GM12801 (cell line): ENCODE results near the gene IQGAP3.

ENCODE experiments used
- TF ChIP-seq, protein P1 (sequence below): IDR thresholded peaks from one replicate; pipeline ENCODE4 v1.5.1; 2011; ENCODE audit warnings: control low read depth; ENCODE audit not compliant: insufficient read length; ENCODE audit errors: extremely low read depth

Gene IQGAP3

DNA sequence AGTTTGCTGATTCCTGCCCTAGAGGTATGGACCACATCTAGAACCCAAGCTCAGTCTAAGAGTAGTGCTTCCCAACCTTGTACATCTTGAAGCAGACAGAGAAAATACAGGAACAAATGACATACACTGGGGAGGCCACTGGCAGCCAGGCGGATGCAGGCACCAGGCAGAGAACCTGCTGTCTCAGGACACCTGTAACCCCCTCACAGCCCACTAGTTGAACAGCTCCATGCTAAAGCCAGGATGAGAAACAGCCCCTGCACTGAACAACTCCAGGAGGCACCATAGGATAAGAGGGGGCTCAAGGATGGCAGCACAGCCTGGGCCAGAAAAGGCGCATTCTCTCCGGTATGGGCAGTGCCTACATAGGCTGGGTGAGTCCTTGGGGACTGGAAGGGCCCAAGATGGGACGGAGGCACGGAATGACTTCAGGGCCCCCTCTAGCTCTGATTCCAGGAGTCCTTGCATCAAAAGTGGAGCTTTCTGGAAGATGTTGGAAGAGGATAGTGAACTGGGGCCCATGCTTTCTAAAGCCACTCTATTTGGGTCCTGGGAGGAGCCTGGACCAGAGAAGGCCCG lies 87.8 kb downstream of the IQGAP3 start:
- TF ChIP-seq, protein P1, sequence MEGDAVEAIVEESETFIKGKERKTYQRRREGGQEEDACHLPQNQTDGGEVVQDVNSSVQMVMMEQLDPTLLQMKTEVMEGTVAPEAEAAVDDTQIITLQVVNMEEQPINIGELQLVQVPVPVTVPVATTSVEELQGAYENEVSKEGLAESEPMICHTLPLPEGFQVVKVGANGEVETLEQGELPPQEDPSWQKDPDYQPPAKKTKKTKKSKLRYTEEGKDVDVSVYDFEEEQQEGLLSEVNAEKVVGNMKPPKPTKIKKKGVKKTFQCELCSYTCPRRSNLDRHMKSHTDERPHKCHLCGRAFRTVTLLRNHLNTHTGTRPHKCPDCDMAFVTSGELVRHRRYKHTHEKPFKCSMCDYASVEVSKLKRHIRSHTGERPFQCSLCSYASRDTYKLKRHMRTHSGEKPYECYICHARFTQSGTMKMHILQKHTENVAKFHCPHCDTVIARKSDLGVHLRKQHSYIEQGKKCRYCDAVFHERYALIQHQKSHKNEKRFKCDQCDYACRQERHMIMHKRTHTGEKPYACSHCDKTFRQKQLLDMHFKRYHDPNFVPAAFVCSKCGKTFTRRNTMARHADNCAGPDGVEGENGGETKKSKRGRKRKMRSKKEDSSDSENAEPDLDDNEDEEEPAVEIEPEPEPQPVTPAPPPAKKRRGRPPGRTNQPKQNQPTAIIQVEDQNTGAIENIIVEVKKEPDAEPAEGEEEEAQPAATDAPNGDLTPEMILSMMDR: no peak

DNA sequence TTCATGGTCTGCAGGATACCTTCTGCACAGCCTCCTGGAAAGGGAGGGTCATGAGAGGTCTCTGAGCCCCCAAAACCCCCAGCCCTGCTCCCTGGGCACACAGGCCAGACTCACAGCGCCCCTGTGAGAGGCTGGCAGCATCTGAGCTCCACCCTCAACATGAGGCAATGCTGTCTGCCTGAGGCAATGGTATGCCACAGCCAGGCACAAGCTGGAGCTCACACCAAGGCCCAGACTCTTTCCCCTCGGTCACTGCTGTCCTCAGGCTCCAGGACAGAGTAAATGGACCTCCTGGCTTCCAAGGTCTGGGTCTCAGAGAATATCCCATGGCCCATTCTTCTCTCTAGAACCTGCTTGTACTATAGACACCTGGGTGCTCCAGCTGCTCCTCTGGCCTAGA lies 89.0 kb downstream of the IQGAP3 start:
- TF ChIP-seq, protein P1: no peak

DNA sequence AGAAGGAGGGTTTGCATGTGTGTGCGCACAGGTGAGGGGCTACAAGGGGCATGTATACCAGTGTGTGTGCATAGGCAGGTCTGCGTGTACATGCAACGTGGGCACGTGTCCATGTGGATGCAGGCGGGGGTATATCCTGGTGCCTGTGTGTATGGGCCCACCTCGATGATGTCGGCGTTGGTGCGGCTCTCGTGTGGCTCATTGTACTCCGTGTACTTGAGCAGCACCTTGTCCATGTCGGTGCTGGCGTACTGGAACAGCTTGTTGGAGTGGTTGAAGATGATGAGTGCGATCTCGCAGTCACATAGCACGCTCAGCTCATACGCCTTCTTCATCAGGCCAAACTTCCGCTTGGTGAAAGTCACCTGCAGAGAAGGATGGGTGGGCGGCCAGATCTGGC lies 90.1 kb downstream of the IQGAP3 start:
- TF ChIP-seq, protein P1: no peak

DNA sequence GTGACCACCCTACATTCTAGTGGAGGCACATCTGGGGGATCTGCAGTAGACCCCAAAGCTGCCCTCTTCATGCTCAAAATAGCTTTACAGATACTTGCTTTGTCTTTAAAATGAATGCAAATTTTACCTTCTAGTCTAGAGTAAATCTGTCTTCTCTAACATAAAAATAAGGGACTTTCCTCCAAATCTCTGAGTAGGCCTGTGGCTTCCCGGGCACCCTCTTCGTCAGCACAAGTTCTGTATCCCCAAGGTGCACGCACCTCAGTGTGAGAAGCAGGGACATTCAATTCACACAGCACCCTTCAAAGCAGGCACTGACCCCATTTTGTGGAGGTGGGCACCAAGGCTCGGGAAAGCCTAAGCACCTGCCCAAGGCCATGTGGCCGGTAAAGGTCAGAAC lies 90.8 kb downstream of the IQGAP3 start:
- TF ChIP-seq, protein P1: no peak

DNA sequence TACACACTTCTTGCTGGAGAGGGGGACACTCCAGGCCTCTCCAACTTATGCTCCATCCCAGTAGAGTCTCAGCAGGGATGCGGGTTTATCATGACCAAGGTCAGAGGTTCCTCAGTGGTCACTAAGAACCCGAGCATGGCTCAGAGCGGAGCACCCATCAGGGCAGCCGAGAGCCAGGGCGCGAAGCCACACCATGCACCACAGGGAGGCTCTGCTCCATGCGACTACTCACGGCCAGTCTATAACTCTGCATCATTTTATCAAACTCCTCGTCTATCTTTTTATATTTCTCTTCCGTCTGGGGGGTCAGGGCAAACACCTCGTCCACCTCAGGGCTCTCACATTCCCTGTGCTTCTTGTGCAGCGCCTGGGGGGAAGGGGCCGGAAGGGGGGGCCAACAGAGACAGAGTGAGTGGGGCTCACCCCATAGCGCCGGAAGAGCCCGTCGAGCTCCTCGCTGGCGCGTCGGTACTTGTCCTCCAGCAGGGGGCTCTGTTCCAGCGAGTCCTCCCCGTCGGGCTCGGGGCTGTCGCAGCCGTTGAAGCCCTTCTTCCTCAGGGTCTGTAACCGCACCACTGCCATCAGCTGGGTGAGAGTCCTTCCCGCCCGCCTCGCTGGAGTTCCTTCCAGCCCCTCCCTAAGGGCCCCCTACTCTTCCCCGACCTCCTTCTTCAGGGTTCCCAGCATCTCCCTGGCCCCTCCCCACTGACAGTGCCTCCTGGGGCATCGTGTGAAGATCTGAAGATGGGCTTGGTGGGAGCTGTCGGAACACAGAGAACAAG lies 91.8 kb downstream of the IQGAP3 start:
- TF ChIP-seq, protein P1: no peak

DNA sequence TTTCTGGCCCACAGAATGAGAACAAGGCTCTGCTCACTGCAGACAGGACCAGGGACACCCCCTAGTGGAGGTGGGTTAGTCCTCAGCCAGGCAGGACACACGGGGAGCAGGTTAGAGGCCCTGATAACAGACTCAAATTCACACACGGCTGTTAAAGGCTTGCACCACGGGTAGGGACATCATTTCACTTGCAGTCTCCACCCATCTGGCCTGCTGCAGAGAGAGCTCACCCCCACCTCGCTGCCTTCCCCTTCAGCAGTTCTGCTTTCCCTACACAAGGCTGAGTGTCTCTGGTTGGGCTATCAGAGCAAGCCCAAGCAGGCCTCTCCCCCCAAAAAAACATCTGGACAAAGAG lies 92.4 kb downstream of the IQGAP3 start:
- TF ChIP-seq, protein P1: no peak

DNA sequence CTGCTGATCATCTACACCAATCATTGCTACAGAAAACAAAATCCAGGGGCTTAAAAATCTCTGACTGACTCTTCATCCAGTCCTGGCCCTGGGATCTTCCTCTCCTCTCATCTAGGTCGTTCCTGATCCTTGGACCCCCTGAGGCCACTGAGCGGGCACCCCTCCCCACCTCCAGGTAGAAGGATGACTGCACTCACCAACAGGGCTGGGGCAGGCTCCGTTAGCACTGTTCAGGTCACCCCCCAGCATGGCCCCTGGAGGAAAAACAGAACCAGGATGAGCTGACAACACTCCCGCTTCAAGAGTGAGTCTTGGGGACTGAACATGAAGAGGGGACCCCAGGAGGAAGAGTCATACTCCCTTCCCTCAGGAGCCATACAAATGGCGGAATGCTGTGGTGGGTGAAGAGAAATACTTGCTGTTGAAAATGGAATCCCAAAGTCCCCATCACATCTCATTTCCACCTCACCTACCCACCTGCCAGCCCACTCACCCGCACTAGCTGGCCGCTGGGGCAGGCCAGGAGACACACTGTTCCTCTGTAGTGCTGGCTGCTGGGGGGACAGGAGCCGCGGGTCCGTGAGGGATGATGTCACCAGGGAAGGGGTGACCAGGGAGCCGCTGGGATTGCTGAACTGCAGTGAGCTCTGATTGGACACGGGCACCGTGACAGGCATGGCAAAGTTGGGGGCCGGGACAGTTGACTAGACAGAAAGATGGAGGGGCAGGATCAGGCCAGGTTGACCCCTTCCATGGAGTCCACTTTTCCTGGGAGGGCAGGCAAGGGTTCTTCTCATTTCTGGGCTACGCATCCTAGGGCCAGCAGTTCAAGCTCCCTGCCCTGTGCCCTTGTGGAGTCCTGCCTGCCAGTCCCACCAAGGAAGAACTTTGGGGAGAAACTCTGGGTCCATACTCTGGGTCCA lies 93.0 kb downstream of the IQGAP3 start:
- TF ChIP-seq, protein P1: no peak
